Small intestine (tissue), 7 donors: Measurements from ENCODE around the gene PRM1. TPM values are rescaled to one million over a fixed set of nuclear protein-coding genes. Genes with fewer than 3 reads are reported as not detected.

ENCODE experiments used
- DNase-seq, 2 donors: peaks; one replicate each; pipeline versions ENCODE4 v3.0.0 to v3.0.0-alpha.2; 2013
- FAIRE-seq: peaks from 2 replicates; lab custom pipeline; 2012; peaks lifted over from hg19 to GRCh38; lab: Jason Lieb, UNC
- H3K27ac ChIP-seq, 3 donors: one replicate each; pipeline ENCODE4 v1.5.1; 2013; ENCODE audit warnings: low read length in 2 of 3, mild to moderate bottlenecking in 2 of 3, control low read depth in 1 of 3, inconsistent platforms in 1 of 3, low read depth in 1 of 3, moderate library complexity in 1 of 3
- H3K27me3 ChIP-seq, 3 donors: one replicate each; pipeline ENCODE4 v1.6.1; 2013; ENCODE audit warnings: low read length in 3 of 3, inconsistent platforms in 1 of 3; ENCODE audit not compliant: control insufficient read depth in 3 of 3, insufficient read depth in 3 of 3
- H3K36me3 ChIP-seq, 3 donors: one replicate each; pipeline ENCODE4 v1.6.1; 2013; ENCODE audit warnings: low read length in 3 of 3, inconsistent platforms in 1 of 3, low read depth in 1 of 3, mild to moderate bottlenecking in 1 of 3, moderate library complexity in 1 of 3; ENCODE audit not compliant: control insufficient read depth in 3 of 3, insufficient read depth in 2 of 3
- H3K4me1 ChIP-seq, 3 donors: one replicate each; pipeline ENCODE4 v1.6.1; 2013; ENCODE audit warnings: low read length in 2 of 3, inconsistent platforms in 1 of 3, low read depth in 1 of 3, mild to moderate bottlenecking in 1 of 3, moderate library complexity in 1 of 3; ENCODE audit not compliant: control insufficient read depth in 3 of 3, insufficient read depth in 2 of 3
- H3K4me3 ChIP-seq, 3 donors: one replicate each; pipeline ENCODE4 v1.5.1; 2013; ENCODE audit warnings: low read length in 3 of 3, control low read depth in 1 of 3, inconsistent platforms in 1 of 3, low read depth in 1 of 3, mild to moderate bottlenecking in 1 of 3, moderate library complexity in 1 of 3
- H3K9me3 ChIP-seq, 2 donors: one replicate each; pipeline ENCODE4 v1.6.1; 2013; ENCODE audit warnings: low read depth in 1 of 2, low read length in 1 of 2; ENCODE audit not compliant: control insufficient read depth in 2 of 2, insufficient read depth in 1 of 2
- WGBS, 3 donors: extraction: QIAGEN DNeasy Blood & Tissue Kit; methylation state at CpG; one replicate each; pipeline ENCODE4 v1.1.7; 2013; 5-methylcytosine and 5-hydroxymethylcytosine counted together
- polyA plus RNA-seq, 4 donors: library from polyadenylated mRNA; stranded (reverse) in 3 of 4; unstranded in 1 of 4; fragments of 200-250 nt in 3 of 4; fragments of 120-200 nt in 1 of 4; gene quantifications; one replicate each; pipeline versions ENCODE4 v1.2.1 to v1.2.3, GENCODE V29; 2013
- donor health status: healthy with polysubstance abuse.
- donor health status: control.
- donor health status: control.
- donor health status: Bipolar disorder and iron deficiency.
- donor health status: healthy.

PRM1 gene
- polyA plus RNA-seq, 4 donors = not detected

- 74 to 76% (median 74%) methylated on average over 16 of the region's 16 CpGs for WGBS, 3 donors
- Histone ChIP-seq H3K4me1 (no peaks in the 10 kb centered on the region), H3K27ac (no peak overlapping the region), H3K9me3 (no peaks in the 10 kb centered on the region), H3K36me3 (peaks cover 0 to 9% (median 2%) of the 10 kb centered on the region in 3 donors), H3K4me3 (no peak overlapping the region), H3K27me3 (peaks cover 0 to 11% (median 0%) of the 10 kb centered on the region in 3 donors)
- FAIRE-seq = no peak
- no peak for DNase-seq
Observed at GRCh38 chr16:11250091-11250785, 30.9 kb downstream of the PRM1 start.

DNA sequence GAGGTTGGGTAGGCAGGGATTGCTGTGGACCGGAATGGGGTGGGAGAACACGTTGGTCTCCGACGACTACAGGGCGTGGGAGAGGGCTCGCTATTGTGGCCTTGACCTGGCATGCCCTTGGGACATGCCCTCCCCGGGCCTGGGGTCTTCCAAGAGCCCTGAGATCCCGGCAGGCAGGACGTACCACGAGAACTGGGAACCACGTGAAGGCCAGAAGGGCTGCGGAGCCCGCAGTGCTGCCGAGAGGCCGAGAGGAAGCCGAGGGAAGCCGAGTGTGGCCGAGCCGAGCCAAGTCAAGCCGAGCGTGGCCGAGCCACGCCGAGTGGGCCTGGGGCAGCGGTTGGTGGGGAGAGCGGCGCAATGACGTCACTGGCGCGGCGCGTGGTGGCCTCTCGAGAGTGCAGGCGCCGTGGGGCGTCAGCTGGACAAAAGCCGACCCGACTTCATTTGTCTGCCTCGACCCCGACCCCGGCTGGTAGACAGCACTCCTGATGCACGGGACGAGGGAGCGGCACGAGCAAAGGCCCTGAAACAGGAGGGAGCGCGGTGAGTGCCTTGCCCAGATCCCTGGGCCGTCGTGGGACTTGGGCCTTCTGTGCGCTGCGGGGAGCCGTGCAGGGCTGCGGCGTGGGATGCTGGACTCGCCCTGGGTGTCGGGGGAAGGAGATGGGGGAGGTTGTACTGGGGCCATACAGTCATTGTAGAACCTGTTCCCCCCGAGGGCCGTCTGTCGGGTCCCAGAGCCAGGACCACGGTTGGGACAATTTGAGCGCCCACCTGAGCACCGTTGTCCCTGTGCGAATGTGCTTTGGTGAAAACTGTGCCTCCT is 31.7 kb downstream of the PRM1 start:
- FAIRE-seq = no peak
- no peak for DNase-seq
- WGBS, 3 donors = 92 to 94% (median 93%) methylated on average over 60 to 63 of the region's 63 CpGs

DNA sequence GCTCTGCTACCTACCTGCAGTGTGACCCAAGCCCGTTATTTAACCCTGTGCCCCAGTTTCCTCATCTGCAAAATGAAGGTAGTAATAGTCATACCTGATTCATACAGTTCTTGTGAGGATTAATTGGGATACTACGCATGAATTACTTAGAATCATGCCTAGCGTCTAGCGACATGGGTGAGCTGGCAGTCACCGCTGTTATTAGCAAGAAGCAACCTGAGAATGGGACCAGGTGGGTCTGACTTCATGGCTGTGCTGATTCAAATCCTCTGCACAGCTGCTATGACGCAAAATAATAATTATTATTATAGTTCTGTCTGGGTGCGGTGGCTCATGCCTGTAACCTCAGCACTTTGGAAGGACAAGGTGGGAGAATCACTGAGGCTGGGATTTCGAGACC is 33.0 kb downstream of the PRM1 start:
- H3K9me3 ChIP-seq = no peaks in the 10 kb centered on the region
- no peak overlapping the region for H3K4me3 ChIP-seq
- DNase-seq = no peak
- no peak overlapping the region for H3K27ac ChIP-seq
- peaks cover 0 to 2% (median 0%) of the 10 kb centered on the region in 3 donors for H3K27me3 ChIP-seq
- WGBS, 3 donors = 82 to 93% (median 89%) methylated on average over 8 of the region's 8 CpGs
- no peak for FAIRE-seq
- H3K4me1 ChIP-seq = no peaks in the 10 kb centered on the region
- H3K36me3 ChIP-seq = peaks cover 0 to 5% (median 0%) of the 10 kb centered on the region in 3 donors

More for the DNA sequence above, 31.7 kb downstream of the PRM1 start:
- Histone ChIP-seq H3K9me3 (no peaks in the 10 kb centered on the region), H3K4me3 (no peak overlapping the region), H3K27me3 (peaks cover 0 to 8% (median 0%) of the 10 kb centered on the region in 3 donors), H3K4me1 (no peaks in the 10 kb centered on the region), H3K36me3 (peaks cover 0 to 7% (median under 1%) of the 10 kb centered on the region in 3 donors), H3K27ac (no peak overlapping the region)

GRCh38 chr16:11245988-11246387 is 35.1 kb downstream of the PRM1 start:
- Histone ChIP-seq H3K36me3 (no peaks in the 10 kb centered on the region), H3K27me3 (peaks cover 0 to 2% (median 0%) of the 10 kb centered on the region in 3 donors), H3K4me1 (no peaks in the 10 kb centered on the region), H3K9me3 (no peaks in the 10 kb centered on the region), H3K27ac (no peak overlapping the region), H3K4me3 (no peak overlapping the region)
- DNase-seq (no peak), FAIRE-seq (no peak)

DNA sequence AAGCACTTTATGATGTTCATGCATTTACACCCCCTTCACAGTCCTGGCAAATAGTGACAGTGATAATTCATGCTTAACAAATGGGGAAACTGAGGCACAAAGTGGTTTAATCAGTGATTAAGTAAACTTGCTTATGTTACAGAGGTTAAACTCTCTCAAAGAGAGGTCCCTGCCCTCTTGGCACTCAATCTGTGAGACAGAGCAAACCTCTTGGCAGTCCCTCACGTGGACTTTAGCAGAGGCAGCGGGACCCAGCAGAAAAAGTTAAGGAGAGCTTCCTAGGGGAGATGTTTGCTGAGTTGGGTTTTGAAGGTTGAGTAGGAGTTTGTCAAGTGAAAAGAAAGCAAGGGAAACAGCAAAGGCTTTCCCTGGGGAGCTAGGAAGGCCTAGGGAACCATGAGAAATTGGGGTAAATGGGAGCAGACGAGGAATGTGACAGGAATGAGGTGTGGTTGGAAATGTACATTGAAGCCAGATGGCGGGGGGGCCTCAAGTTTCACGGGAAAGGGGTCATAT is 35.9 kb downstream of the PRM1 start:
- WGBS, 3 donors = 67 to 84% (median 69%) methylated on average over 5 of the region's 5 CpGs
- Histone ChIP-seq H3K4me3 (no peak overlapping the region), H3K4me1 (no peaks in the 10 kb centered on the region), H3K27me3 (peaks cover 0 to 2% (median 0%) of the 10 kb centered on the region in 3 donors), H3K9me3 (no peaks in the 10 kb centered on the region), H3K27ac (no peak overlapping the region), H3K36me3 (no peaks in the 10 kb centered on the region)
- FAIRE-seq (no peak), DNase-seq (no peak)

DNA sequence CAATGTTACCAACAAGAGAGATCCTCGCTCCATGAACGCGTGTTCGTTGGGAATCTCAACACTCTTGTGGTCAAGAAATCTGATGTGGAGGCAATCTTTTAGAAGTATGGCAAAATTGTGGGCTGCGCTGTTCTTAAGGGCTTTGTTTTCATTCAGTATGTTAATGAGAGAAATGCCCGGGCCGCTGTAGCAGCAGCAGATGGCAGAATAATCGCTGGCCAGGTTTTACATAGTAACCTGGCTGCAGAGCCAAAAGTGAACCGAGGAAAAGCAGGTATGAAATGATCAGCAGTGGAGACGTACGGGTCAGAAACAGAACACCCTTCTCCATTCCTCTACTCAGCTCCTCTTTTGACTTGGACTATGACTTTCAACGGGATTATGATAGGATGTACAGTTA is 38.5 kb downstream of the PRM1 start:
- H3K36me3 ChIP-seq = no peaks in the 10 kb centered on the region
- H3K27me3 ChIP-seq = peaks cover 0 to 2% (median 0%) of the 10 kb centered on the region in 3 donors
- H3K4me3 ChIP-seq = no peak overlapping the region
- 62 to 88% (median 74%) methylated on average over 12 of the region's 12 CpGs for WGBS, 3 donors
- H3K4me1 ChIP-seq = no peaks in the 10 kb centered on the region
- H3K9me3 ChIP-seq = no peaks in the 10 kb centered on the region
- DNase-seq = no peak
- no peak for FAIRE-seq
- no peak overlapping the region for H3K27ac ChIP-seq

DNA sequence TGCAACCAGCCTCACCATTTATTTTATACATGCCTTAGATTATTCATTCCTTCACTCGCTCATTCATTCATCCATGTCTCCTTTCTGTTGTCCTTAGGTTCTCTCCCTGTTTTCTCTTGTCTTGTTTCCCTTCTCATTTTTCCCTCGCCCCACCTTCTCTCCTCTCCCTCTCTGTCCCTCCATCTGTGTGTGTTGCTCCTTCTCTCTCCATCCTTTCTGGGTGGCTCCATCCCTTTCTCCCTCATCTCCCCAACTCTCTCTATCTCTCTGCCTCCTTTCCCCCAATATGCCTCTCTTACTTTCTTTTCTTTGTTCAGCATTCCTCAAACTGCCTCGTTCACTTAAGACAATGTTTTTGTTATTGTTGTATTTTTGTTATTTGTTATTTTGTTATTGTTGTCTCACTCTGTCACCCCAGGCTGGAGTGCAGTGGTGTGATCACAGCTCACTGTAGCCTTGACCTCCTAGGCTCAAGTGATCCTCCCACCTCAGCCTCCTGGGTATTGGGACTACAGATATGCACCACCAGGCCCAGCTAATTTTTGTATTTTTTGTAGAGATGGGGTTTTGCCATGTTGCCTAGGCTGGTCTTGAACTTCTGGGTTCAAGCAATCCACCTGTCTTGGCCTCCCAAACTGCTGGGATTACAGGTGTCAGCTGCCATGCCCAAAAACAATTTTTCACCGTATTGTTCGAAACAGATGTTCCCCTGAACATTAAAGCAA is 39.5 kb downstream of the PRM1 start:
- Histone ChIP-seq H3K9me3 (no peaks in the 10 kb centered on the region), H3K4me1 (no peaks in the 10 kb centered on the region), H3K4me3 (no peak overlapping the region), H3K27ac (no peak overlapping the region), H3K36me3 (no peaks in the 10 kb centered on the region), H3K27me3 (peaks cover 0 to 2% (median 0%) of the 10 kb centered on the region in 3 donors)
- 94 to 96% (median 95%) methylated on average over 5 of the region's 5 CpGs for WGBS, 3 donors
- no peak for DNase-seq
- no peak for FAIRE-seq
